ENCODE measurements around the gene SNORC.

- TF ChIP-seq CTCF (IDR thresholded peaks at IDR 0.05) (no peak), POLR2A (IDR thresholded peaks at IDR 0.05) (no peak)
These were observed 31.0 kb downstream of the SNORC start for GRCh38 chr2:232900811-232901735.

All from body of pancreas (tissue), 4 donors.